PFSK-1 (cell line): ENCODE data around the gene TEPSIN.

ENCODE experiments used
- REST ChIP-seq, 2 experiments: IDR thresholded peaks; 2 replicates each; pipeline versions ENCODE4 v1.6.1 to v1.8.0; 2011 to 2012; ENCODE audit warnings: low read depth in 2 of 2, low read length in 2 of 2, control low read depth in 1 of 2, inconsistent platforms in 1 of 2, mild to moderate bottlenecking in 1 of 2, moderate library complexity in 1 of 2; ENCODE audit not compliant: insufficient read depth in 1 of 2
- TAF1 ChIP-seq: IDR thresholded peaks from 2 replicates; pipeline ENCODE4 v1.6.1; 2012; ENCODE audit warnings: low read length, control low read depth, borderline replicate concordance; ENCODE audit not compliant: insufficient read depth

- TF ChIP-seq TAF1 (no peak), REST (IDR thresholded peaks at IDR 0.05; ENCODE audit: insufficient read depth in 1 of 2, low read depth in 2 of 2, low read length in 2 of 2) (no peak)
Measured at GRCh38 chr17:81277421-81277820, 38.6 kb upstream of the TEPSIN start.
